CD14-positive monocyte (primary cell): ENCODE results near the gene SLC35F1. TPM values are rescaled to one million over a fixed set of nuclear protein-coding genes. Genes with fewer than 3 reads are reported as not detected.

Source experiments
- DNase-seq, 3 donors: peaks; one replicate each; pipeline ENCODE4 v3.0.0-alpha.2; 2011 to 2022
- H2AFZ ChIP-seq: 2 replicates; pipeline ENCODE4 v1.6.0; 2012; ENCODE audit warnings: mild to moderate bottlenecking, low read depth, low read length, inconsistent platforms; ENCODE audit not compliant: insufficient read depth, poor library complexity, severe bottlenecking
- H3K27ac ChIP-seq, 2 donors: 1 replicate in 1 of 2; 2 replicates in 1 of 2; pipeline ENCODE4 v1.5.1; 2012 to 2013; ENCODE audit warnings: low read length in 2 of 2, control low read depth in 1 of 2, inconsistent platforms in 1 of 2, low read depth in 1 of 2, mild to moderate bottlenecking in 1 of 2
- H3K27me3 ChIP-seq, 2 donors: one replicate each; pipeline versions ENCODE4 v1.6.0 to v1.6.1; 2011 to 2013; ENCODE audit warnings: low read length in 2 of 2; ENCODE audit not compliant: control insufficient read depth in 2 of 2, insufficient read depth in 2 of 2
- H3K36me3 ChIP-seq, 2 donors: replicated peaks in 1 of 2; 1 replicate in 1 of 2; 2 replicates in 1 of 2; pipeline versions ENCODE4 v1.5.1 to v1.6.1; 2012 to 2013; ENCODE audit warnings: low read length in 2 of 2, control low read depth in 1 of 2, inconsistent platforms in 1 of 2, mild to moderate bottlenecking in 1 of 2; ENCODE audit not compliant: insufficient read depth in 2 of 2, control insufficient read depth in 1 of 2
- H3K4me1 ChIP-seq, 2 donors: 1 replicate in 1 of 2; 2 replicates in 1 of 2; pipeline versions ENCODE4 v1.5.1 to v1.6.1; 2012 to 2013; ENCODE audit warnings: low read length in 2 of 2, control low read depth in 1 of 2, inconsistent platforms in 1 of 2, mild to moderate bottlenecking in 1 of 2, moderate library complexity in 1 of 2; ENCODE audit not compliant: insufficient read depth in 2 of 2, control insufficient read depth in 1 of 2
- H3K4me2 ChIP-seq: replicated peaks from 2 replicates; pipeline ENCODE3; 2012; ENCODE audit warnings: low read length, moderate library complexity, mild to moderate bottlenecking; ENCODE audit not compliant: poor library complexity, severe bottlenecking; ENCODE audit errors: extremely low read depth
- H3K4me3 ChIP-seq, 3 experiments: fragments of 200-600 bp in 1 of 3; sonication (generic) in 1 of 3; replicated peaks in 1 of 3; 1 replicate in 2 of 3; 2 replicates in 1 of 3; pipeline ENCODE4 v1.5.1; 2011 to 2013; ENCODE audit warnings: low read length in 3 of 3, mild to moderate bottlenecking in 3 of 3, control low read depth in 2 of 3, low read depth in 2 of 3, inconsistent platforms in 1 of 3, moderate library complexity in 1 of 3
- H3K79me2 ChIP-seq: 2 replicates; pipeline ENCODE4 v1.6.0; 2012; ENCODE audit warnings: mild to moderate bottlenecking, control low read depth, inconsistent platforms, low read length, moderate library complexity; ENCODE audit not compliant: insufficient read depth
- H3K9ac ChIP-seq: 2 replicates; pipeline ENCODE4 v1.6.0; 2017; ENCODE audit warnings: low read length, mild to moderate bottlenecking; ENCODE audit not compliant: insufficient read depth, poor library complexity, severe bottlenecking
- H3K9me3 ChIP-seq, 2 donors: replicated peaks in 1 of 2; 1 replicate in 1 of 2; 2 replicates in 1 of 2; pipeline versions ENCODE4 v1.5.1 to v1.6.1; 2012 to 2013; ENCODE audit warnings: low read length in 2 of 2, control low read depth in 1 of 2; ENCODE audit not compliant: control insufficient read depth in 1 of 2, insufficient read depth in 1 of 2
- H4K20me1 ChIP-seq: 2 replicates; pipeline ENCODE4 v1.6.0; 2012; ENCODE audit warnings: mild to moderate bottlenecking, low read length, control low read depth, moderate library complexity; ENCODE audit not compliant: insufficient read depth
- H3K27ac Mint-ChIP-seq, 7 donors: one replicate each; pipeline ENCODE4 v1.8.0; 2020; ENCODE audit warnings: mild to moderate bottlenecking in 7 of 7, mixed read lengths in 7 of 7, moderate library complexity in 6 of 7, inconsistent platforms in 2 of 7
- H3K27me3 Mint-ChIP-seq, 3 donors: one replicate each; pipeline ENCODE4 v1.8.0; 2021 to 2022; ENCODE audit warnings: low read depth in 3 of 3, mild to moderate bottlenecking in 3 of 3, mixed read lengths in 3 of 3, moderate library complexity in 3 of 3, inconsistent platforms in 1 of 3
- H3K36me3 Mint-ChIP-seq, 2 donors: one replicate each; pipeline ENCODE4 v1.8.0; 2020; ENCODE audit warnings: mixed read lengths in 2 of 2, inconsistent platforms in 1 of 2, mild to moderate bottlenecking in 1 of 2
- H3K4me1 Mint-ChIP-seq: one replicate; pipeline ENCODE4 v1.8.0; 2020; ENCODE audit warnings: mild to moderate bottlenecking, mixed read lengths
- H3K4me3 Mint-ChIP-seq, 2 donors: one replicate each; pipeline ENCODE4 v1.8.0; 2020; ENCODE audit warnings: mild to moderate bottlenecking in 2 of 2, mixed read lengths in 2 of 2, moderate library complexity in 1 of 2
- H3K9me3 Mint-ChIP-seq, 7 donors: one replicate each; pipeline ENCODE4 v1.8.0; 2020 to 2022; ENCODE audit warnings: mixed read lengths in 7 of 7, mild to moderate bottlenecking in 6 of 7, moderate library complexity in 6 of 7, inconsistent platforms in 2 of 7
- WGBS: methylation state at CpG from one replicate; pipeline ENCODE4 v1.1.5; 2013; ENCODE audit warnings: missing lambda C conversion rate; ENCODE audit not compliant: insufficient coverage; 5-methylcytosine and 5-hydroxymethylcytosine counted together
- intact Hi-C, 2 donors: fragments of 100-400 bp; cut with micrococcal nuclease; formaldehyde crosslinking; loops; one replicate each; pipeline versions ENCODE4 v1.15.0 to v1.15.1; 2023
- polyA plus RNA-seq, 3 donors: library from polyadenylated mRNA; depleted of rRNA in 1 of 3; unstranded in 2 of 3; stranded (reverse) in 1 of 3; fragments of 300-500 nt in 2 of 3; fragments of >200 nt in 1 of 3; fragmentation: Illumina TruSeq in 2 of 3; gene quantifications; 1 replicate in 2 of 3; 2 replicates in 1 of 3; pipeline ENCODE4 v1.2.3, GENCODE V29; 2012 to 2021
- TF ChIP-seq, protein P1 (sequence below): fragments of 200-600 bp; IDR thresholded peaks from one replicate; pipeline ENCODE4 v1.8.0; 2022; ENCODE audit warnings: antibody characterized with exemption, mild to moderate bottlenecking

SLC35F1 gene
- polyA plus RNA-seq, 3 donors = not detected

DNA sequence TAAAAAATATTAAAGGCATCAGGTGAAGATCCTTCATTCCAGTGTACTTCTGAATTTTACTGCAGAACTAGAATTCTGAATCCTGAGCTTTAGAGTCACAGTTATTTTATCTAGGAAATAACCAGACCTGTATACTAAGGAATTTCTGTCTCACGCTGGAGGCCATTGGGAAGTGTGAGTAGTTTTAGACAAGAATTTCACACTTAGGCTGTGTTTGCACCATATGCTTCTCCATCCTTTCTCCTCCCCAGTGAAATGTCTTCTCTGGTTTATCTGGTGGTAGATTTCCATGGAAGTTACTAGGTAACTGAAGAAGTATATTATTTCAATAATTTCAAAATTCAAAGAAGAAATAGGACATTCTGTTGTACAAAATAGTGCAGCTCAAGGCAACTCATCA, 83.1 kb downstream of the SLC35F1 start:
- DNase-seq = no peak
- intact Hi-C loops = no loop called here
- Histone ChIP-seq H3K79me2 (no peaks in the 10 kb centered on the region), H3K9me3 (no peaks in the 10 kb centered on the region), H3K27me3 (no peaks in the 10 kb centered on the region), H4K20me1 (no peaks in the 10 kb centered on the region), H3K9ac (no peak overlapping the region), H3K4me1 (no peaks in the 10 kb centered on the region), H2AFZ (no peak overlapping the region), H3K4me3 (no peak overlapping the region), H3K27ac (no peak overlapping the region), H3K36me3 (no peaks in the 10 kb centered on the region), H3K4me2 (no peak overlapping the region)
- peaks cover 0 to 2% (median 0%) of the 10 kb centered on the region in 7 donors for H3K9me3 Mint-ChIP-seq
- H3K27ac Mint-ChIP-seq = no peak overlapping the region
- no peaks in the 10 kb centered on the region for H3K4me1 Mint-ChIP-seq
- H3K27me3 Mint-ChIP-seq = peaks cover 0 to 2% (median 0%) of the 10 kb centered on the region in 3 donors
- TF ChIP-seq, protein P1, sequence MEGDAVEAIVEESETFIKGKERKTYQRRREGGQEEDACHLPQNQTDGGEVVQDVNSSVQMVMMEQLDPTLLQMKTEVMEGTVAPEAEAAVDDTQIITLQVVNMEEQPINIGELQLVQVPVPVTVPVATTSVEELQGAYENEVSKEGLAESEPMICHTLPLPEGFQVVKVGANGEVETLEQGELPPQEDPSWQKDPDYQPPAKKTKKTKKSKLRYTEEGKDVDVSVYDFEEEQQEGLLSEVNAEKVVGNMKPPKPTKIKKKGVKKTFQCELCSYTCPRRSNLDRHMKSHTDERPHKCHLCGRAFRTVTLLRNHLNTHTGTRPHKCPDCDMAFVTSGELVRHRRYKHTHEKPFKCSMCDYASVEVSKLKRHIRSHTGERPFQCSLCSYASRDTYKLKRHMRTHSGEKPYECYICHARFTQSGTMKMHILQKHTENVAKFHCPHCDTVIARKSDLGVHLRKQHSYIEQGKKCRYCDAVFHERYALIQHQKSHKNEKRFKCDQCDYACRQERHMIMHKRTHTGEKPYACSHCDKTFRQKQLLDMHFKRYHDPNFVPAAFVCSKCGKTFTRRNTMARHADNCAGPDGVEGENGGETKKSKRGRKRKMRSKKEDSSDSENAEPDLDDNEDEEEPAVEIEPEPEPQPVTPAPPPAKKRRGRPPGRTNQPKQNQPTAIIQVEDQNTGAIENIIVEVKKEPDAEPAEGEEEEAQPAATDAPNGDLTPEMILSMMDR = no peak
- no peak overlapping the region for H3K4me3 Mint-ChIP-seq
- H3K36me3 Mint-ChIP-seq = no peaks in the 10 kb centered on the region
- WGBS = no CpG with 5 or more reads among the region's 1 CpG

DNA sequence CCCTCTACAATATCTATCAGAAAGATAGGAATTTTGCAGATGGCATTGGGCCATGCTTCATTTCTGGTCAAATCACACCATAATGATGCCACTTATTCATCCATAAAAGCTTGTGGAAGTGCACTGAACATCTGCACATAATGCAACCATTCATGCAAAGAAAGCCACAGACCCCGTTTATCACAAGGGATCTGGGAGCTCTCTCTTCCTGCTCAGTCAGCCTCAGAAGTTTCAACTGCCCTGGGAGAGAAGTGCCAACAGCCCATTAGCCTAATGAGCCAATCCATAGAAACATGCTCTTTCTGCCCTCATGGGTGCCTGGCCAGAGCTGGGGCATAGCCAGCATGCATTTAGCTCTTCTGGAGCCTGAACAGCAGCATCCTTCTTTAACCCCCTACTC, 85.8 kb downstream of the SLC35F1 start:
- Mint-ChIP-seq H3K27ac (no peak overlapping the region), H3K9me3 (peaks cover 0 to 8% (median 0%) of the 10 kb centered on the region in 7 donors), H3K27me3 (no peaks in the 10 kb centered on the region), H3K4me1 (no peaks in the 10 kb centered on the region), H3K36me3 (no peaks in the 10 kb centered on the region), H3K4me3 (no peak overlapping the region)
- TF ChIP-seq, protein P1 = no peak
- no peaks in the 10 kb centered on the region for H3K79me2 ChIP-seq
- intact Hi-C loops = loop anchor here in 1 of 2 donors (1.0 kb wide), 1 partner anchor 13 kb away; no protein-coding TSS in a partner anchor
- WGBS = 36% methylated on average over 1 of the region's 1 CpG
- H2AFZ ChIP-seq = no peak overlapping the region
- no peaks in the 10 kb centered on the region for H3K27me3 ChIP-seq
- H3K4me3 ChIP-seq = no peak overlapping the region
- H4K20me1 ChIP-seq = no peaks in the 10 kb centered on the region
- peaks cover 0 to 3% of the 10 kb centered on the region in 2 donors for H3K9me3 ChIP-seq
- H3K4me1 ChIP-seq = no peaks in the 10 kb centered on the region
- no peak overlapping the region for H3K4me2 ChIP-seq
- DNase-seq = no peak
- no peaks in the 10 kb centered on the region for H3K36me3 ChIP-seq
- no peak overlapping the region for H3K9ac ChIP-seq
- no peak overlapping the region for H3K27ac ChIP-seq
